GM12878 (cell line): ENCODE results near the gene FAM9B. TPM values are rescaled to one million over a fixed set of nuclear protein-coding genes. Genes with fewer than 3 reads are reported as not detected.

ENCODE experiments used
- ATAC-seq: fragments of 200-7000 bp; cut with Tn5 transposase; 3 replicates; pipeline ENCODE4 v1.9.1; 2020; ENCODE audit warnings: mild to moderate bottlenecking, moderate library complexity
- BruUV-seq: library from RNA; stranded (reverse); fragments of 400-500 nt; replicated peaks from 2 replicates; lab custom pipeline; 2021; lab: Mats Ljungman, UMichigan
- CTCF ChIA-PET: fragments of 300-600 bp; sonication (Branson Sonifier 250); formaldehyde crosslinking; extraction: SDS; loops from one replicate; lab custom pipeline; 2021; ENCODE audit warnings: inconsistent platforms; lab: Yijun Ruan, JAX
- POLR2A ChIA-PET: fragments of 350-600 bp; formaldehyde crosslinking; extraction: SDS; loops from one replicate; lab custom pipeline; 2021; ENCODE audit warnings: inconsistent platforms; lab: Charles Lee
- RAD21 ChIA-PET: fragments of 300-600 bp; sonication (Branson Sonifier 250); formaldehyde crosslinking; loops from one replicate; lab custom pipeline; 2023; ENCODE audit warnings: antibody characterized with exemption; ENCODE audit not compliant: unreplicated experiment; lab: Charles Lee
- SMC1A ChIA-PET: fragments of 300-600 bp; sonication (Branson Sonifier 250); formaldehyde crosslinking; loops from one replicate; lab custom pipeline; 2023; ENCODE audit not compliant: unreplicated experiment, uncharacterized antibody; lab: Charles Lee
- DNase-seq: peaks from one replicate; pipeline ENCODE4 v3.0.0-alpha.2; 2011; ENCODE audit warnings: low read depth, low spot score
- FAIRE-seq: peaks from 3 replicates; lab custom pipeline; 2011; peaks lifted over from hg19 to GRCh38; lab: Jason Lieb, UNC
- H2AFZ ChIP-seq: 2 replicates; pipeline ENCODE4 v1.6.0; 2011; ENCODE audit warnings: low read depth, low read length, control low read depth; ENCODE audit not compliant: control insufficient read depth
- H3K27ac ChIP-seq: 2 replicates; pipeline ENCODE4 v1.5.1; 2011; ENCODE audit warnings: control low read depth; ENCODE audit not compliant: control insufficient read depth, insufficient read depth
- H3K27me3 ChIP-seq, 2 experiments: replicated peaks in 1 of 2; 2 replicates each; pipeline versions ENCODE4 v1.6.0 to v1.6.1; 2011; ENCODE audit warnings: low read length in 1 of 2; ENCODE audit not compliant: control insufficient read depth in 2 of 2, insufficient read depth in 2 of 2
- H3K36me3 ChIP-seq, 2 experiments: 2 replicates each; pipeline ENCODE4 v1.5.1; 2011; ENCODE audit warnings: low read length in 1 of 2; ENCODE audit not compliant: control insufficient read depth in 2 of 2, insufficient read depth in 2 of 2
- H3K4me1 ChIP-seq: 2 replicates; pipeline ENCODE4 v1.6.1; 2011; ENCODE audit warnings: mild to moderate bottlenecking, low read length, moderate library complexity, mixed read lengths; ENCODE audit not compliant: control insufficient read depth, insufficient read depth
- H3K4me2 ChIP-seq: 2 replicates; pipeline ENCODE4 v1.6.0; 2011; ENCODE audit warnings: control low read depth; ENCODE audit not compliant: control insufficient read depth, insufficient read depth
- H3K4me3 ChIP-seq: fragments of 200-600 bp; sonication (generic); 2 replicates; pipeline ENCODE4 v1.5.1; 2016
- H3K79me2 ChIP-seq: 2 replicates; pipeline ENCODE4 v1.6.0; 2011; ENCODE audit warnings: low read length; ENCODE audit not compliant: control insufficient read depth, insufficient read depth
- H3K9ac ChIP-seq: 2 replicates; pipeline ENCODE4 v1.8.0; 2011; ENCODE audit warnings: low read length, control low read depth, mixed read lengths; ENCODE audit not compliant: control insufficient read depth, insufficient read depth
- H3K9me3 ChIP-seq: replicated peaks from 3 replicates; pipeline ENCODE4 v1.5.1; 2011; ENCODE audit warnings: mild to moderate bottlenecking, low read length; ENCODE audit not compliant: control insufficient read depth, insufficient read depth
- H4K20me1 ChIP-seq: 2 replicates; pipeline ENCODE4 v1.6.0; 2011; ENCODE audit not compliant: control insufficient read depth, insufficient read depth
- BCLAF1 ChIP-seq: fragments of 450-650 bp; IDR thresholded peaks from 2 replicates; pipeline ENCODE4 v1.6.1; 2017; ENCODE audit warnings: antibody characterized with exemption, mild to moderate bottlenecking, moderate library complexity
- ETV6 ChIP-seq, 2 experiments: fragments of 450-650 bp in 1 of 2; IDR thresholded peaks in 1 of 2; conservative IDR thresholded peaks in 1 of 2; 2 replicates each; pipeline ENCODE4 v1.6.1; 2014; ENCODE audit warnings: antibody characterized with exemption in 1 of 2, borderline replicate concordance in 1 of 2, low read depth in 1 of 2, mild to moderate bottlenecking in 1 of 2, moderate library complexity in 1 of 2
- MLLT1 ChIP-seq: fragments of 450-650 bp; IDR thresholded peaks from 2 replicates; pipeline ENCODE4 v1.6.1; 2016; ENCODE audit warnings: mild to moderate bottlenecking
- WGBS: methylation state at CpG from one replicate; pipeline ENCODE4 v1.1.6; 2016; ENCODE audit warnings: low lambda C conversion rate; ENCODE audit not compliant: insufficient replicate concordance, insufficient coverage; ENCODE audit errors: missing lambda C conversion rate; 5-methylcytosine and 5-hydroxymethylcytosine counted together
- in situ Hi-C: fragments of 300-500 bp; cut with MboI; formaldehyde crosslinking; loops from 9 replicates; pipeline ENCODE4 v1.14.3; 2018; ENCODE audit warnings: mixed read lengths
- intact Hi-C: fragments of 100-400 bp; cut with micrococcal nuclease; formaldehyde crosslinking; loops from one replicate; pipeline ENCODE4 v1.14.2; 2022; ENCODE audit not compliant: unreplicated experiment
- polyA plus RNA-seq, 11 experiments: library from polyadenylated mRNA; depleted of rRNA in 4 of 11; unstranded in 6 of 11; stranded (reverse) in 5 of 11; fragments of >200 nt; fragmentation: Nextera tagmentation in 4 of 11; fragmentation: Illumina TruSeq in 1 of 11; extraction: Ambion mirVana in 4 of 11; extraction: Trizol in 1 of 11; gene quantifications; 1 replicate in 1 of 11; 2 replicates in 10 of 11; pipeline versions ENCODE4 v1.2.1 to v1.2.3, GENCODE V29; 2011 to 2016; ENCODE audit warnings: inconsistent platforms in 2 of 11, missing spikeins in 2 of 11, low read depth in 1 of 11
- total RNA-seq, 4 experiments: library from RNA; depleted of rRNA in 3 of 4; stranded (reverse); fragments of >200 nt in 3 of 4; fragmentation: Illumina TruSeq in 1 of 4; extraction: Trizol in 1 of 4; gene quantifications; 2 replicates each; pipeline versions ENCODE4 v1.2.1 to v1.2.3, GENCODE V29; 2013 to 2021

FAM9B gene
- total and polyA plus RNA-seq, 10 of the 15 experiments (the other 5 are each of a cell fraction or from before 2014, with no cell fraction given), result not detected

GRCh38 chrX:9048801-9049200 is 14.9 kb upstream of the FAM9B start (continued):
- TF ChIP-seq BCLAF1 (no peak), MLLT1 (no peak)

- POLR2A ChIA-PET, result no interaction called here
- TF ChIP-seq ETV6 (conservative IDR thresholded peaks at IDR 0.05 in 1 of 2, IDR thresholded peaks at IDR 0.05 in 1 of 2; ENCODE audit: borderline replicate concordance in 1 of 2, low read depth in 1 of 2), result no peak
- no peaks in the 10 kb centered on the region for H3K4me1 ChIP-seq
Observed at GRCh38 chrX:9038244-9038643, 4.3 kb upstream of the FAM9B start.

More at GRCh38 chrX:9038244-9038643, 4.3 kb upstream of the FAM9B start:
- FAIRE-seq (no peak), DNase-seq (no peak), ATAC-seq (no peak)
- no peak overlapping the region for H3K4me2 ChIP-seq
- no peaks in the 10 kb centered on the region; a peak in 1 of 4 replicates for H3K27me3 ChIP-seq
- WGBS, result 4% methylated on average over 4 of the region's 4 CpGs
- BruUV-seq, result no TSS peak
- RAD21 ChIA-PET, result no interaction called here
- H3K79me2 ChIP-seq, result no peaks in the 10 kb centered on the region
- SMC1A ChIA-PET, result interaction anchor here (0.6 kb wide), 1 partner anchor 141 kb away, joined by 3 read pairs; no protein-coding TSS in a partner anchor
- H3K9ac ChIP-seq, result no peak overlapping the region
- no peaks in the 10 kb centered on the region for H3K9me3 ChIP-seq
- H2AFZ ChIP-seq, result no peak overlapping the region
- no peak overlapping the region for H3K4me3 ChIP-seq
- CTCF ChIA-PET, result no interaction called here
- intact Hi-C loops, result no loop called here
- no peak overlapping the region for H3K27ac ChIP-seq
- in situ Hi-C loops, result no loop called here
- no peaks in the 10 kb centered on the region for H4K20me1 ChIP-seq
- H3K36me3 ChIP-seq, result no peaks in the 10 kb centered on the region
